OCI-LY7 (cell line): ENCODE results near the gene PPP1R3E.

Experiments used
- EZH2phosphoT487 ChIP-seq: fragments of 200-600 bp; sonication (generic); IDR thresholded peaks from 2 replicates; pipeline ENCODE4 v1.6.1; 2018; ENCODE audit warnings: low read depth, borderline replicate concordance, mild to moderate bottlenecking, mixed run types, antibody characterized with exemption, low read length, moderate library complexity, mixed read lengths
- TF ChIP-seq, protein P1 (sequence below): fragments of 200-600 bp; sonication (generic); conservative IDR thresholded peaks from 2 replicates; pipeline ENCODE4 v1.5.1; 2014; ENCODE audit warnings: mild to moderate bottlenecking, antibody characterized with exemption, low read length, moderate library complexity, mixed read lengths

DNA sequence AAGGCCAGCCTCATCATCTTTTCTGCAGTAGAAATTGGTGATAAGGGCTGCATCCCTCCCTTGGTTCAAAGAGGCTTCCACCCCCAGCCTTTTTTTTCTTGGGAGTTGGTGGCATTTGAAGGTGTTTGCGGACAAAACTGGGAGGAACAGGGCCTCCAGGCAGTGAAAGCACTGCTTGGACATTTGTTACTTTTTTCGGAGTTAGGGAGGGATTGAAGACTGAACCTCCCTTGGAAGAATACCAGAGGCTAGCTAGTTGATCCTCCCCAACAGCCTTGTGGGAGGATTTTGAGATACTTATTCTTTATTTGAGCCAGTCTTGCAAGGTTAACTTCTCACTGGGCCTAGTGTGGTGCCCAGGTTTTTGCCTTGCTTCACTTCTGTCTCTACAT, 21.8 kb upstream of the PPP1R3E start:
- TF ChIP-seq, protein P1, sequence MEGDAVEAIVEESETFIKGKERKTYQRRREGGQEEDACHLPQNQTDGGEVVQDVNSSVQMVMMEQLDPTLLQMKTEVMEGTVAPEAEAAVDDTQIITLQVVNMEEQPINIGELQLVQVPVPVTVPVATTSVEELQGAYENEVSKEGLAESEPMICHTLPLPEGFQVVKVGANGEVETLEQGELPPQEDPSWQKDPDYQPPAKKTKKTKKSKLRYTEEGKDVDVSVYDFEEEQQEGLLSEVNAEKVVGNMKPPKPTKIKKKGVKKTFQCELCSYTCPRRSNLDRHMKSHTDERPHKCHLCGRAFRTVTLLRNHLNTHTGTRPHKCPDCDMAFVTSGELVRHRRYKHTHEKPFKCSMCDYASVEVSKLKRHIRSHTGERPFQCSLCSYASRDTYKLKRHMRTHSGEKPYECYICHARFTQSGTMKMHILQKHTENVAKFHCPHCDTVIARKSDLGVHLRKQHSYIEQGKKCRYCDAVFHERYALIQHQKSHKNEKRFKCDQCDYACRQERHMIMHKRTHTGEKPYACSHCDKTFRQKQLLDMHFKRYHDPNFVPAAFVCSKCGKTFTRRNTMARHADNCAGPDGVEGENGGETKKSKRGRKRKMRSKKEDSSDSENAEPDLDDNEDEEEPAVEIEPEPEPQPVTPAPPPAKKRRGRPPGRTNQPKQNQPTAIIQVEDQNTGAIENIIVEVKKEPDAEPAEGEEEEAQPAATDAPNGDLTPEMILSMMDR: no peak
- no peak for TF ChIP-seq EZH2phosphoT487
